Measurements from ENCODE around the gene DNAAF6.

DNA sequence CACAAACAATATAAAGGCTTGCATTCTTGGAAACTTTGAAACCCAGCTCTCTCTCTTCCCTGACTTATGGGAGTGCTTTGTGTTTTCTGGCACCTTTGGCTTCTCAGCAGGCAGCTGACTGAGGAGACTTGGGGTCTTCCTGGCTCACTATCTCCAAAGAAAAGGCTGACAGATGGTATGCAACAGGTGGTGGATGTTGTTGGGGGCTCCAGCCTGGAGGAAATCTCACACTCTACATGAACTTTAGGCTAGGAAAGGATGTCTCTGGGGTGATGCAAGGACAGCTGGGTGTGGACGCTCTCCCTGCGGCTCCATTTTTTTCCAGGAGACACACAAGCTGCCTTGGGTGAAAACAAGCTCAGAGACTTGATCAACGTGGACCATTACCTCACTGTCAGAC is 67.4 kb downstream of the DNAAF6 start:
- TF ChIP-seq, protein P1, sequence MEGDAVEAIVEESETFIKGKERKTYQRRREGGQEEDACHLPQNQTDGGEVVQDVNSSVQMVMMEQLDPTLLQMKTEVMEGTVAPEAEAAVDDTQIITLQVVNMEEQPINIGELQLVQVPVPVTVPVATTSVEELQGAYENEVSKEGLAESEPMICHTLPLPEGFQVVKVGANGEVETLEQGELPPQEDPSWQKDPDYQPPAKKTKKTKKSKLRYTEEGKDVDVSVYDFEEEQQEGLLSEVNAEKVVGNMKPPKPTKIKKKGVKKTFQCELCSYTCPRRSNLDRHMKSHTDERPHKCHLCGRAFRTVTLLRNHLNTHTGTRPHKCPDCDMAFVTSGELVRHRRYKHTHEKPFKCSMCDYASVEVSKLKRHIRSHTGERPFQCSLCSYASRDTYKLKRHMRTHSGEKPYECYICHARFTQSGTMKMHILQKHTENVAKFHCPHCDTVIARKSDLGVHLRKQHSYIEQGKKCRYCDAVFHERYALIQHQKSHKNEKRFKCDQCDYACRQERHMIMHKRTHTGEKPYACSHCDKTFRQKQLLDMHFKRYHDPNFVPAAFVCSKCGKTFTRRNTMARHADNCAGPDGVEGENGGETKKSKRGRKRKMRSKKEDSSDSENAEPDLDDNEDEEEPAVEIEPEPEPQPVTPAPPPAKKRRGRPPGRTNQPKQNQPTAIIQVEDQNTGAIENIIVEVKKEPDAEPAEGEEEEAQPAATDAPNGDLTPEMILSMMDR (IDR thresholded peaks at IDR 0.05; ENCODE audit: insufficient read depth, low read depth, low read length) = no peak
- no peak for TF ChIP-seq EZH2 (IDR thresholded peaks at IDR 0.05; ENCODE audit: insufficient read depth, low read length)
